Measurements from ENCODE around the gene YEATS4.

The YEATS4 gene

GRCh38 chr12:69425417-69425816 lies 65.9 kb downstream of the YEATS4 start:
- no peaks in the 10 kb centered on the region for H3K4me1 ChIP-seq
- no peak for TF ChIP-seq Cebpa-rat (IDR thresholded peaks at IDR 0.05)
- H3K27ac ChIP-seq: no peak overlapping the region

GRCh38 chr12:69428351-69429073 lies 69.0 kb downstream of the YEATS4 start:
- no peak for TF ChIP-seq Cebpa-rat (IDR thresholded peaks at IDR 0.05)
- Histone ChIP-seq H3K36me3 (no peaks in the 10 kb centered on the region; the same call in 1 of the 2 replicates), H3K9ac (no peak overlapping the region), H3K27me3 (no peaks in the 10 kb centered on the region), H3K27ac (no peak overlapping the region), H3K4me3 (no peak overlapping the region), H3K9me3 (no peaks in the 10 kb centered on the region), H3K4me2 (no peak overlapping the region), H4K20me1 (no peaks in the 10 kb centered on the region), H3K4me1 (no peaks in the 10 kb centered on the region)

More at GRCh38 chr12:69425417-69425816, 65.9 kb downstream of the YEATS4 start:
- Histone ChIP-seq H3K36me3 (no peaks in the 10 kb centered on the region; the same call in 1 of the 2 replicates), H4K20me1 (no peaks in the 10 kb centered on the region), H3K27me3 (no peaks in the 10 kb centered on the region), H3K9ac (no peak overlapping the region), H3K4me3 (no peak overlapping the region), H3K4me2 (no peak overlapping the region), H3K9me3 (no peaks in the 10 kb centered on the region)

GRCh38 chr12:69430942-69431590 lies 71.5 kb downstream of the YEATS4 start:
- Histone ChIP-seq H3K4me1 (no peaks in the 10 kb centered on the region), H3K4me3 (no peak overlapping the region), H3K36me3 (no peaks in the 10 kb centered on the region), H3K27ac (no peak overlapping the region), H3K4me2 (no peak overlapping the region), H3K9me3 (no peaks in the 10 kb centered on the region), H3K9ac (no peak overlapping the region), H4K20me1 (no peaks in the 10 kb centered on the region), H3K27me3 (no peaks in the 10 kb centered on the region)
- no peak for TF ChIP-seq Cebpa-rat (IDR thresholded peaks at IDR 0.05)

GRCh38 chr12:69431591-69432222 lies 72.2 kb downstream of the YEATS4 start:
- Histone ChIP-seq H3K27ac (no peak overlapping the region), H3K4me1 (no peaks in the 10 kb centered on the region), H3K9ac (no peak overlapping the region), H3K4me3 (no peak overlapping the region), H3K27me3 (no peaks in the 10 kb centered on the region), H4K20me1 (no peaks in the 10 kb centered on the region), H3K36me3 (no peaks in the 10 kb centered on the region), H3K4me2 (no peak overlapping the region), H3K9me3 (no peaks in the 10 kb centered on the region)
- TF ChIP-seq Cebpa-rat (IDR thresholded peaks at IDR 0.05): no peak

GRCh38 chr12:69433653-69434052 lies 74.1 kb downstream of the YEATS4 start:
- Histone ChIP-seq H3K9me3 (no peaks in the 10 kb centered on the region), H3K4me1 (no peaks in the 10 kb centered on the region), H3K9ac (no peak overlapping the region), H3K27ac (no peak overlapping the region), H3K4me3 (no peak overlapping the region), H4K20me1 (no peaks in the 10 kb centered on the region), H3K36me3 (no peaks in the 10 kb centered on the region), H3K27me3 (no peaks in the 10 kb centered on the region), H3K4me2 (no peak overlapping the region)
- no peak for TF ChIP-seq Cebpa-rat (IDR thresholded peaks at IDR 0.05)

- H3K27ac ChIP-seq: no peak overlapping the region
- H3K9me3 ChIP-seq: no peaks in the 10 kb centered on the region
- no peaks in the 10 kb centered on the region for H3K36me3 ChIP-seq
- no peaks in the 10 kb centered on the region for H3K27me3 ChIP-seq
- H3K4me3 ChIP-seq: no peak overlapping the region
- H4K20me1 ChIP-seq: no peaks in the 10 kb centered on the region
- no peak for TF ChIP-seq Cebpa-rat (IDR thresholded peaks at IDR 0.05)
- no peak overlapping the region for H3K4me2 ChIP-seq
- no peak overlapping the region for H3K9ac ChIP-seq
- no peaks in the 10 kb centered on the region for H3K4me1 ChIP-seq
These were observed 76.1 kb downstream of the YEATS4 start for GRCh38 chr12:69435644-69436043.

- no peak overlapping the region for H3K4me2 ChIP-seq
- H3K9me3 ChIP-seq: no peaks in the 10 kb centered on the region
- no peaks in the 10 kb centered on the region for H3K27me3 ChIP-seq
- no peak overlapping the region for H3K4me3 ChIP-seq
- H3K36me3 ChIP-seq: no peaks in the 10 kb centered on the region
- no peaks in the 10 kb centered on the region for H3K4me1 ChIP-seq
- no peaks in the 10 kb centered on the region for H4K20me1 ChIP-seq
- no peak overlapping the region for H3K9ac ChIP-seq
- TF ChIP-seq Cebpa-rat (IDR thresholded peaks at IDR 0.05): no peak
- no peak overlapping the region for H3K27ac ChIP-seq
These were observed 77.5 kb downstream of the YEATS4 start for GRCh38 chr12:69437073-69437472.

GRCh38 chr12:69438539-69438938 lies 79.0 kb downstream of the YEATS4 start:
- no peaks in the 10 kb centered on the region for H3K4me1 ChIP-seq
- H4K20me1 ChIP-seq: no peaks in the 10 kb centered on the region
- no peak for TF ChIP-seq Cebpa-rat (IDR thresholded peaks at IDR 0.05)
- H3K36me3 ChIP-seq: no peaks in the 10 kb centered on the region
- no peak overlapping the region for H3K9ac ChIP-seq
- no peaks in the 10 kb centered on the region for H3K27me3 ChIP-seq
- H3K4me2 ChIP-seq: no peak overlapping the region
- H3K27ac ChIP-seq: no peak overlapping the region
- no peaks in the 10 kb centered on the region for H3K9me3 ChIP-seq
- no peak overlapping the region for H3K4me3 ChIP-seq

GRCh38 chr12:69440016-69440415 lies 80.5 kb downstream of the YEATS4 start:
- no peaks in the 10 kb centered on the region for H3K36me3 ChIP-seq
- H3K4me1 ChIP-seq: no peaks in the 10 kb centered on the region
- no peaks in the 10 kb centered on the region for H3K27me3 ChIP-seq
- TF ChIP-seq Cebpa-rat (IDR thresholded peaks at IDR 0.05): no peak
- no peaks in the 10 kb centered on the region for H4K20me1 ChIP-seq
- no peaks in the 10 kb centered on the region for H3K9me3 ChIP-seq
- H3K4me3 ChIP-seq: no peak overlapping the region
- no peak overlapping the region for H3K4me2 ChIP-seq
- H3K27ac ChIP-seq: no peak overlapping the region
- H3K9ac ChIP-seq: no peak overlapping the region
